ENCODE results near the gene ZMYND8. TPM values are rescaled to one million over a fixed set of nuclear protein-coding genes. Genes with fewer than 3 reads are reported as not detected.

Gene ZMYND8
- total and polyA plus RNA-seq, 10 of the 15 experiments (the other 5 are each of a cell fraction or from before 2014, with no cell fraction given) = 12.9 to 54.8 (median 23.1) TPM

DNA sequence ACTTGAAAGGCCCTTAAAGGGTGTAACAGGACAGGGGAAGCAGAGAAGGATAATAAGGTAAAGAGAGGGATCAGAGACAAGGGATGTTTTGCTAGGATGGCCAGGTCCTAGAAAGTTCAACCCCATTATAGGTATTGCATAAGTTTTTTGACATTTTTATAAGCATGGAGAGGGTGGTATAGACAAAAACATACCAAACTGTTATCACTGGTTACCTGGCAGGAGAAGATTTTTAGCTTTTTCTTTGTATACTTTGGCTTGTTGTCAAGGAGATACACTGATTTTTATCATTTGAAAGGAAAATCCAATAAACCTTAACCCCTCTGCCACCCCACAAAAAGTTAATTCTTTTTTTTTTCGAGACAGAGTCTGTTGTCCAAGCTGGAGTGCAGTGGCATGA is 28.4 kb downstream of the ZMYND8 start (continued):
- TF ChIP-seq TCF3 (IDR thresholded peaks at IDR 0.05; ENCODE audit: borderline replicate concordance, insufficient read depth, low read depth, low read length) (no peak), SUPT20H (IDR thresholded peaks at IDR 0.05; ENCODE audit: borderline replicate concordance, control insufficient read depth, low read depth, low read length) (no peak)

DNA sequence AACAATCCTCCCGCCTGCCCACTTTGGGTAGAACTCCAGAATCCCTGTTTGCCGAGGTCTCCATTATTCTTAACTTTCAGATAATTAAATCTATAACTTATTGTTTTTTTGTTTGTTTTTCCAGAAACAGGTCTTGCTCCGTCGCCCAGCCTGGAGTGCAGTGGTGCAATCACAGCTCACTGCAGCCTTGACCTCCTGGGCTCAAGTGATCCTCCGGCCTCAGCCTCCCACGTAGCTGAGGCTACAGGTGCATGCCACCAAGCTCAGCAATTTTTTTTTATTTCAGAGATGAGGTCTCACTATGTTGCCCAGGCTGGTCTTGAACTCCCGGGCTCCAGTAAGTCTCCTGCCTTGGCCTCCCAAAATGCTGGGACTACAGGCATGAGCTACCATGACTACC is 28.8 kb downstream of the ZMYND8 start:
- SMC1A ChIA-PET (ENCODE audit: uncharacterized antibody, unreplicated experiment) = interaction anchor here (3.2 kb wide), 1 partner anchor 55 kb away, joined by 17 read pairs; no protein-coding TSS in a partner anchor
- FAIRE-seq (no peak), ATAC-seq (no peak), DNase-seq (ENCODE audit: low read depth, low spot score) (no peak)
- POLR2A ChIA-PET = no interaction called here
- H3K4me3 ChIP-seq = no peak overlapping the region
- peaks cover 18% of the 10 kb centered on the region for H4K20me1 ChIP-seq (ENCODE audit: control insufficient read depth, insufficient read depth)
- no TSS peak for BruUV-seq (replicated peaks)
- H3K79me2 ChIP-seq (ENCODE audit: control insufficient read depth, insufficient read depth, low read length) = peaks cover 70% of the 10 kb centered on the region
- no peak overlapping the region for H3K9ac ChIP-seq (ENCODE audit: control insufficient read depth, insufficient read depth, low read length)
- no peaks in the 10 kb centered on the region for H3K9me3 ChIP-seq (replicated peaks; ENCODE audit: control insufficient read depth, insufficient read depth, low read length)
- H3K27me3 ChIP-seq (replicated peaks in 1 of 2; ENCODE audit: control insufficient read depth in 2 of 2, insufficient read depth in 2 of 2, low read length in 1 of 2) = no peaks in the 10 kb centered on the region
- H3K36me3 ChIP-seq (ENCODE audit: control insufficient read depth in 2 of 2, insufficient read depth in 2 of 2, low read length in 1 of 2) = peaks cover 22 to 30% of the 10 kb centered on the region in 2 experiments
- in situ Hi-C loops (cut with MboI) = no loop called here
- H3K27ac ChIP-seq (ENCODE audit: control insufficient read depth, insufficient read depth) = no peak overlapping the region
- WGBS (ENCODE audit: insufficient coverage, insufficient replicate concordance, low lambda C conversion rate, missing lambda C conversion rate) = 98% methylated on average over 7 of the region's 7 CpGs
- RAD21 ChIA-PET (ENCODE audit: unreplicated experiment) = interaction anchor here (1.6 kb wide), 1 partner anchor 56 kb away, joined by 3 read pairs; no protein-coding TSS in a partner anchor
- H2AFZ ChIP-seq (ENCODE audit: control insufficient read depth, low read depth, low read length) = no peak overlapping the region
- intact Hi-C loops (cut with micrococcal nuclease; ENCODE audit: unreplicated experiment) = no loop called here
- H3K4me2 ChIP-seq (ENCODE audit: control insufficient read depth, insufficient read depth) = no peak overlapping the region
- CTCF ChIA-PET = interaction anchor here (1.0 to 2.6 kb wide), 2 partner anchors 12 to 56 kb away, joined by 4 to 11 read pairs; no protein-coding TSS in a partner anchor
- H3K4me1 ChIP-seq (ENCODE audit: control insufficient read depth, insufficient read depth, low read length) = no peaks in the 10 kb centered on the region
- TF ChIP-seq STAT3 (IDR thresholded peaks at IDR 0.05; ENCODE audit: low read depth, low read length) (no peak), CHD1 (IDR thresholded peaks at IDR 0.05; ENCODE audit: low read depth, low read length) (no peak), ZSCAN29 (IDR thresholded peaks at IDR 0.05) (no peak), PML (IDR thresholded peaks at IDR 0.05; ENCODE audit: low read length) (no peak), SMARCA5 (IDR thresholded peaks at IDR 0.05) (no peak), KAT2A (conservative IDR thresholded peaks at IDR 0.05; ENCODE audit: control insufficient read depth, low read depth, low read length) (no peak)
- TF ChIP-seq, protein P1, sequence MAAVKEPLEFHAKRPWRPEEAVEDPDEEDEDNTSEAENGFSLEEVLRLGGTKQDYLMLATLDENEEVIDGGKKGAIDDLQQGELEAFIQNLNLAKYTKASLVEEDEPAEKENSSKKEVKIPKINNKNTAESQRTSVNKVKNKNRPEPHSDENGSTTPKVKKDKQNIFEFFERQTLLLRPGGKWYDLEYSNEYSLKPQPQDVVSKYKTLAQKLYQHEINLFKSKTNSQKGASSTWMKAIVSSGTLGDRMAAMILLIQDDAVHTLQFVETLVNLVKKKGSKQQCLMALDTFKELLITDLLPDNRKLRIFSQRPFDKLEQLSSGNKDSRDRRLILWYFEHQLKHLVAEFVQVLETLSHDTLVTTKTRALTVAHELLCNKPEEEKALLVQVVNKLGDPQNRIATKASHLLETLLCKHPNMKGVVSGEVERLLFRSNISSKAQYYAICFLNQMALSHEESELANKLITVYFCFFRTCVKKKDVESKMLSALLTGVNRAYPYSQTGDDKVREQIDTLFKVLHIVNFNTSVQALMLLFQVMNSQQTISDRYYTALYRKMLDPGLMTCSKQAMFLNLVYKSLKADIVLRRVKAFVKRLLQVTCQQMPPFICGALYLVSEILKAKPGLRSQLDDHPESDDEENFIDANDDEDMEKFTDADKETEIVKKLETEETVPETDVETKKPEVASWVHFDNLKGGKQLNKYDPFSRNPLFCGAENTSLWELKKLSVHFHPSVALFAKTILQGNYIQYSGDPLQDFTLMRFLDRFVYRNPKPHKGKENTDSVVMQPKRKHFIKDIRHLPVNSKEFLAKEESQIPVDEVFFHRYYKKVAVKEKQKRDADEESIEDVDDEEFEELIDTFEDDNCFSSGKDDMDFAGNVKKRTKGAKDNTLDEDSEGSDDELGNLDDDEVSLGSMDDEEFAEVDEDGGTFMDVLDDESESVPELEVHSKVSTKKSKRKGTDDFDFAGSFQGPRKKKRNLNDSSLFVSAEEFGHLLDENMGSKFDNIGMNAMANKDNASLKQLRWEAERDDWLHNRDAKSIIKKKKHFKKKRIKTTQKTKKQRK (IDR thresholded peaks at IDR 0.05; ENCODE audit: low read depth, low read length) = no peak
- TF ChIP-seq, protein P2, sequence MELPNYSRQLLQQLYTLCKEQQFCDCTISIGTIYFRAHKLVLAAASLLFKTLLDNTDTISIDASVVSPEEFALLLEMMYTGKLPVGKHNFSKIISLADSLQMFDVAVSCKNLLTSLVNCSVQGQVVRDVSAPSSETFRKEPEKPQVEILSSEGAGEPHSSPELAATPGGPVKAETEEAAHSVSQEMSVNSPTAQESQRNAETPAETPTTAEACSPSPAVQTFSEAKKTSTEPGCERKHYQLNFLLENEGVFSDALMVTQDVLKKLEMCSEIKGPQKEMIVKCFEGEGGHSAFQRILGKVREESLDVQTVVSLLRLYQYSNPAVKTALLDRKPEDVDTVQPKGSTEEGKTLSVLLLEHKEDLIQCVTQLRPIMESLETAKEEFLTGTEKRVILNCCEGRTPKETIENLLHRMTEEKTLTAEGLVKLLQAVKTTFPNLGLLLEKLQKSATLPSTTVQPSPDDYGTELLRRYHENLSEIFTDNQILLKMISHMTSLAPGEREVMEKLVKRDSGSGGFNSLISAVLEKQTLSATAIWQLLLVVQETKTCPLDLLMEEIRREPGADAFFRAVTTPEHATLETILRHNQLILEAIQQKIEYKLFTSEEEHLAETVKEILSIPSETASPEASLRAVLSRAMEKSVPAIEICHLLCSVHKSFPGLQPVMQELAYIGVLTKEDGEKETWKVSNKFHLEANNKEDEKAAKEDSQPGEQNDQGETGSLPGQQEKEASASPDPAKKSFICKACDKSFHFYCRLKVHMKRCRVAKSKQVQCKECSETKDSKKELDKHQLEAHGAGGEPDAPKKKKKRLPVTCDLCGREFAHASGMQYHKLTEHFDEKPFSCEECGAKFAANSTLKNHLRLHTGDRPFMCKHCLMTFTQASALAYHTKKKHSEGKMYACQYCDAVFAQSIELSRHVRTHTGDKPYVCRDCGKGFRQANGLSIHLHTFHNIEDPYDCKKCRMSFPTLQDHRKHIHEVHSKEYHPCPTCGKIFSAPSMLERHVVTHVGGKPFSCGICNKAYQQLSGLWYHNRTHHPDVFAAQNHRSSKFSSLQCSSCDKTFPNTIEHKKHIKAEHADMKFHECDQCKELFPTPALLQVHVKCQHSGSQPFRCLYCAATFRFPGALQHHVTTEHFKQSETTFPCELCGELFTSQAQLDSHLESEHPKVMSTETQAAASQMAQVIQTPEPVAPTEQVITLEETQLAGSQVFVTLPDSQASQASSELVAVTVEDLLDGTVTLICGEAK (IDR thresholded peaks at IDR 0.05; ENCODE audit: borderline replicate concordance) = no peak
- TF ChIP-seq, protein P3, sequence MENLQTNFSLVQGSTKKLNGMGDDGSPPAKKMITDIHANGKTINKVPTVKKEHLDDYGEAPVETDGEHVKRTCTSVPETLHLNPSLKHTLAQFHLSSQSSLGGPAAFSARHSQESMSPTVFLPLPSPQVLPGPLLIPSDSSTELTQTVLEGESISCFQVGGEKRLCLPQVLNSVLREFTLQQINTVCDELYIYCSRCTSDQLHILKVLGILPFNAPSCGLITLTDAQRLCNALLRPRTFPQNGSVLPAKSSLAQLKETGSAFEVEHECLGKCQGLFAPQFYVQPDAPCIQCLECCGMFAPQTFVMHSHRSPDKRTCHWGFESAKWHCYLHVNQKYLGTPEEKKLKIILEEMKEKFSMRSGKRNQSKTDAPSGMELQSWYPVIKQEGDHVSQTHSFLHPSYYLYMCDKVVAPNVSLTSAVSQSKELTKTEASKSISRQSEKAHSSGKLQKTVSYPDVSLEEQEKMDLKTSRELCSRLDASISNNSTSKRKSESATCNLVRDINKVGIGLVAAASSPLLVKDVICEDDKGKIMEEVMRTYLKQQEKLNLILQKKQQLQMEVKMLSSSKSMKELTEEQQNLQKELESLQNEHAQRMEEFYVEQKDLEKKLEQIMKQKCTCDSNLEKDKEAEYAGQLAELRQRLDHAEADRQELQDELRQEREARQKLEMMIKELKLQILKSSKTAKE (IDR thresholded peaks at IDR 0.05; ENCODE audit: low read depth, poor library complexity, severe bottlenecking) = no peak
- TF ChIP-seq, protein P4, sequence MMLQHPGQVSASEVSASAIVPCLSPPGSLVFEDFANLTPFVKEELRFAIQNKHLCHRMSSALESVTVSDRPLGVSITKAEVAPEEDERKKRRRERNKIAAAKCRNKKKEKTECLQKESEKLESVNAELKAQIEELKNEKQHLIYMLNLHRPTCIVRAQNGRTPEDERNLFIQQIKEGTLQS (IDR thresholded peaks at IDR 0.05; ENCODE audit: borderline replicate concordance, extremely low read depth, low read depth, low read length) = no peak

Data from GM12878 (cell line).